HS-5 (cell line): ENCODE data around the gene SERPINE2.
A peak's percentile ranks its signal among the peaks of the same experiment; 100 is the strongest.
"Not testable (repeated sequence)": the region's sequence is repeated elsewhere in the genome, so short reads cannot be mapped to it uniquely, and the experiment has no call there.

Source experiments
- DNase-seq: peaks from one replicate; pipeline ENCODE4 v3.0.0-alpha.2; 2012; ENCODE audit warnings: low read depth

The SERPINE2 gene

GRCh38 chr2:224011837-224012236 is 27.2 kb downstream of the SERPINE2 start:
- no peak for DNase-seq

- DNase-seq: no peak
These were observed 29.3 kb downstream of the SERPINE2 start for GRCh38 chr2:224009605-224010315.

- DNase-seq: no peak
These were observed 30.3 kb downstream of the SERPINE2 start for GRCh38 chr2:224008702-224009261.

GRCh38 chr2:224004105-224004695 is 34.9 kb downstream of the SERPINE2 start:
- no peak for DNase-seq

- DNase-seq: not testable (repeated sequence)
These were observed 38.4 kb downstream of the SERPINE2 start for GRCh38 chr2:224000662-224001061.

- DNase-seq: no peak
These were observed 39.2 kb downstream of the SERPINE2 start for GRCh38 chr2:223999862-224000261.

- no peak for DNase-seq
These were observed 40.1 kb downstream of the SERPINE2 start for GRCh38 chr2:223998948-223999347.

- DNase-seq: no peak
These were observed 41.1 kb downstream of the SERPINE2 start for GRCh38 chr2:223997938-223998337.

GRCh38 chr2:223996391-223996790 is 42.7 kb downstream of the SERPINE2 start:
- no peak for DNase-seq

- peak; percentile 31 for DNase-seq
These were observed 43.5 kb downstream of the SERPINE2 start for GRCh38 chr2:223995569-223995968.

- DNase-seq: no peak
These were observed 44.4 kb downstream of the SERPINE2 start for GRCh38 chr2:223994562-223995162.

- no peak for DNase-seq
These were observed 45.4 kb downstream of the SERPINE2 start for GRCh38 chr2:223993634-223994232.

- DNase-seq: no peak
These were observed 47.5 kb downstream of the SERPINE2 start for GRCh38 chr2:223991611-223992010.

GRCh38 chr2:223989856-223990232 is 49.2 kb downstream of the SERPINE2 start:
- no peak for DNase-seq

- DNase-seq: no peak
These were observed 49.8 kb downstream of the SERPINE2 start for GRCh38 chr2:223989206-223989855.

GRCh38 chr2:223981241-223981640 is 57.8 kb downstream of the SERPINE2 start:
- DNase-seq: no peak

GRCh38 chr2:223980803-223981202 is 58.3 kb downstream of the SERPINE2 start:
- no peak for DNase-seq

- no peak for DNase-seq
These were observed 58.7 kb downstream of the SERPINE2 start for GRCh38 chr2:223980397-223980735.

GRCh38 chr2:223979730-223980396 is 59.2 kb downstream of the SERPINE2 start:
- no peak for DNase-seq

- DNase-seq: no peak
These were observed 60.6 kb downstream of the SERPINE2 start for GRCh38 chr2:223978451-223978850.

GRCh38 chr2:223976635-223977226 is 62.4 kb downstream of the SERPINE2 start:
- peak; percentile 52 for DNase-seq
